Heart left ventricle (tissue), 16 donors: ENCODE measurements around the gene IHH. TPM values are rescaled to one million over a fixed set of nuclear protein-coding genes. Genes with fewer than 3 reads are reported as not detected.

Experiments used
- ATAC-seq, 4 donors: fragments of 200-7000 bp; cut with Tn5 transposase; one replicate each; pipeline ENCODE4 v1.9.1; 2020 to 2022; ENCODE audit warnings: moderate library complexity in 4 of 4, mild to moderate bottlenecking in 3 of 4, moderate number of reproducible peaks in 1 of 4
- DNase-seq, 5 donors: peaks; one replicate each; pipeline ENCODE4 v3.0.0-alpha.2; 2020
- H3K27ac ChIP-seq, 12 donors: fragments of 200-600 bp; sonication (generic) in 4 of 12; one replicate each; pipeline versions ENCODE4 v1.5.0 to v1.8.0; 2016 to 2022; ENCODE audit warnings: mild to moderate bottlenecking in 2 of 12
- H3K27me3 ChIP-seq, 9 donors: fragments of 200-600 bp; sonication (generic) in 2 of 9; one replicate each; pipeline versions ENCODE4 v1.5.1 to v1.8.0; 2016 to 2022; ENCODE audit warnings: mild to moderate bottlenecking in 3 of 9
- H3K36me3 ChIP-seq, 9 donors: fragments of 200-600 bp; sonication (generic) in 2 of 9; one replicate each; pipeline versions ENCODE4 v1.5.0 to v1.8.0; 2018 to 2022; ENCODE audit warnings: mild to moderate bottlenecking in 2 of 9
- H3K4me1 ChIP-seq, 12 donors: fragments of 200-600 bp; sonication (generic) in 4 of 12; one replicate each; pipeline versions ENCODE4 v1.5.0 to v1.8.0; 2016 to 2022; ENCODE audit warnings: mild to moderate bottlenecking in 3 of 12
- H3K4me3 ChIP-seq, 12 donors: fragments of 200-600 bp; sonication (generic) in 4 of 12; one replicate each; pipeline versions ENCODE4 v1.5.0 to v1.8.0; 2017 to 2022; ENCODE audit warnings: mild to moderate bottlenecking in 9 of 12, moderate library complexity in 4 of 12
- H3K9me3 ChIP-seq, 12 donors: fragments of 200-600 bp; sonication (generic) in 4 of 12; one replicate each; pipeline versions ENCODE4 v1.5.0 to v1.8.0; 2016 to 2022; ENCODE audit warnings: mild to moderate bottlenecking in 1 of 12
- POLR2A ChIP-seq, 2 donors: fragments of 450-650 bp; IDR thresholded peaks; one replicate each; pipeline ENCODE4 v1.6.1; 2017; ENCODE audit warnings: antibody characterized with exemption in 2 of 2, mild to moderate bottlenecking in 2 of 2, moderate library complexity in 2 of 2
- WGBS, 4 donors: extraction: QIAGEN DNeasy Blood & Tissue Kit in 2 of 4; methylation state at CpG; one replicate each; pipeline versions ENCODE4 v1.1.5 to v1.1.7; 2013 to 2018; 5-methylcytosine and 5-hydroxymethylcytosine counted together
- intact Hi-C, 10 donors: fragments of 100-400 bp; cut with DNase I; formaldehyde crosslinking; loops; one replicate each; pipeline versions ENCODE4 v1.11.1 to v1.14.2; 2022
- polyA plus RNA-seq, 2 donors: library from polyadenylated mRNA; stranded (reverse); fragments of 200-250 nt; gene quantifications; one replicate each; pipeline ENCODE4 v1.2.3, GENCODE V29; 2013
- total RNA-seq, 9 donors: library from RNA; depleted of rRNA in 2 of 9; stranded (reverse); fragments of >200 nt in 2 of 9; fragmentation: NEBNext Ultra II Directional in 3 of 9; extraction: Animal tissue kit (Norgen Biotek cat#: 25700) in 3 of 9; gene quantifications; one replicate each; pipeline versions ENCODE4 v1.1.0 to v1.2.4, GENCODE V29; 2016 to 2023
- TF ChIP-seq, protein P1 (sequence below), 12 donors: fragments of 200-600 bp; sonication (generic) in 4 of 12; IDR thresholded peaks; one replicate each; pipeline versions ENCODE4 v1.5.0 to v1.8.0; 2018 to 2022; ENCODE audit warnings: antibody characterized with exemption in 12 of 12, mild to moderate bottlenecking in 5 of 12
- donor health status: ischemic (EF 13 %, LVEDD 7.1; RV severe dilation, severe dysfunction).
- donor health status: healthy with polysubstance abuse.
- donor health status: DM: no; HTN: yes; CAD: no.
- donor health status: DM: no; HTN: no; CAD: no.
- donor health status: ischemic (EF 25% LVEDD 6.9; RV normal size, moderate dysfunction).
- donor health status: ischemic (EF 25% LVEDD 5.7; RV mildly dilated, moderate dysfunction).
- donor health status: healthy.
- donor health status: DM: yes; HTN: yes; CAD: no.
- donor health status: ischemic (EF 35%, LVEDD 5.7; RV mildly dilated, moderate dysfunction).
- donor health status: nonischemic (EF 11% LVEDD 7.7; RV severe dilation, severe dysfunction).
- donor health status: DM: yes; HTN: yes; CAD: no.
- donor health status: PGD.
- donor health status: ischemic (EF 29% LVEDD 5.4; RV normal size, mild dysfunction).
- donor health status: nonischemic (EF 23%, LVEDD 6.1; RV moderate dilation, normal function).

The IHH gene
- total and polyA plus RNA-seq, 11 donors: not detected

DNA sequence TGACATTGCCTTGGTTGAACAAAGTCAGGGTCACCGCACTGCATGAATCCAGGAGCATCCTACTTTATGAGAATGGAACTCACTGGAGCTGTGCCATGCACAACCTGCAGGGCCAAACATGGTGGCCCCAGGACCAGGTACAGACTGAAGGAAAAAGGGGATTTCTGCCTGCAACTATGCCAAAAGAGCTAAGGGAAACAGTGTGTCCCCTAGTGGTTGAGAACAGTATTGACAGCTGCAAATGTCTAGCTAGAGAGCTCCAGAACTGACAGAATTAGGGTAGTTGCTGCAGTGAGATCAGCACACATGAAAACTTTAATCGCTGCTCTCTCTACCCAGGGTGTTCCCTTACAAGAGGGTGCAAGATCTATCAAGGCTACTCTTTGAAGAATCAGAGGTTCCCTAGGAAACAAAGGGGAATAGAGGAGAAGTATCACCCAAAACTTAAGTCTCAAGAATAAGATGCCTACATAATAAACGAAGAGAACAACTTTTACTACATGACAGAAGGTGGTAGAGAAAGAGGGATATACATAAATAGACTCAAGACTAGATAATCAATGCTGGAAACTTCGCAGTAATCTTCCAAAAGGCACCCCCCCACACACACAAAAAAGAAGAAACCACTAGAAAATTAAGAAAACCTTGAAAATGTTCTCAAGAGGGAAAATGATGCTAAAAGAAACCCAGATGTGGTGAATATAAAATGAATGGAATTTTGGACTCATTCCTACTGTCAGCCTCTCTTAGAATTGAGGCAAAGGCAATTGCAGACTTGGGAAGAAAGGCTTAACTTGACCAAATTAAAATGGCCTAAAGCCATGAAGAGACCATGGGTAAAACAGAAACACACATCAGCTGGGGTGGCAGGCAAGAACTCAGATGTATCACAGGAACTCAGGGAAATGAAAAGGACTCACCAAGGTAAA, 43.6 kb upstream of the IHH start:
- Histone ChIP-seq H3K27me3 (no peaks in the 10 kb centered on the region), H3K36me3 (no peaks in the 10 kb centered on the region), H3K4me1 (peaks cover 0 to 27% (median 8%) of the 10 kb centered on the region in 12 donors), H3K27ac (no peak overlapping the region), H3K9me3 (no peaks in the 10 kb centered on the region), H3K4me3 (no peak overlapping the region)
- 74 to 82% (median 79%) methylated on average over 4 of the region's 4 CpGs for WGBS, 4 donors
- ATAC-seq: no peak
- TF ChIP-seq POLR2A (IDR thresholded peaks at IDR 0.05): no peak
- TF ChIP-seq, protein P1, sequence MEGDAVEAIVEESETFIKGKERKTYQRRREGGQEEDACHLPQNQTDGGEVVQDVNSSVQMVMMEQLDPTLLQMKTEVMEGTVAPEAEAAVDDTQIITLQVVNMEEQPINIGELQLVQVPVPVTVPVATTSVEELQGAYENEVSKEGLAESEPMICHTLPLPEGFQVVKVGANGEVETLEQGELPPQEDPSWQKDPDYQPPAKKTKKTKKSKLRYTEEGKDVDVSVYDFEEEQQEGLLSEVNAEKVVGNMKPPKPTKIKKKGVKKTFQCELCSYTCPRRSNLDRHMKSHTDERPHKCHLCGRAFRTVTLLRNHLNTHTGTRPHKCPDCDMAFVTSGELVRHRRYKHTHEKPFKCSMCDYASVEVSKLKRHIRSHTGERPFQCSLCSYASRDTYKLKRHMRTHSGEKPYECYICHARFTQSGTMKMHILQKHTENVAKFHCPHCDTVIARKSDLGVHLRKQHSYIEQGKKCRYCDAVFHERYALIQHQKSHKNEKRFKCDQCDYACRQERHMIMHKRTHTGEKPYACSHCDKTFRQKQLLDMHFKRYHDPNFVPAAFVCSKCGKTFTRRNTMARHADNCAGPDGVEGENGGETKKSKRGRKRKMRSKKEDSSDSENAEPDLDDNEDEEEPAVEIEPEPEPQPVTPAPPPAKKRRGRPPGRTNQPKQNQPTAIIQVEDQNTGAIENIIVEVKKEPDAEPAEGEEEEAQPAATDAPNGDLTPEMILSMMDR (IDR thresholded peaks at IDR 0.05): peak; percentile 33 to 76 (median 58)
- intact Hi-C loops: no loop called here
- no peak for DNase-seq

DNA sequence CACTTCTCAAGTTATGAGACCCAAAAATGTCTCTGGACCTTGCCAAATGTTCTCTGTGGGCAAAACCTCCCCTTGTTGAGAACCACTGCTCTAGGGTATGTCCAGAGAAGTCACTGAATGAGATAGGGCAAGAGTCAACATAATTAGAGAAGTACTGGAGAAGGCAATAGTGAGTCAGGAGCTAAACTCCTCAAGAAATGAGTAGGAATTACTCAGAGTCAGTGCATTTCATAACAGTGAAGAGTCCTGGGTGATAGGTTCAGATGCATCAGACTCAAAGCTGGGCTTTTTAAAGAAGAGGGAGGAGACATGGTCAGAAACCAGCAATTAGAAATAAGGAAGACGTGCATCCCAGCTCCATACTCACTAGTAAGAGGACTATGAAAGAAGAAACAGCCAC, 38.6 kb upstream of the IHH start:
- Histone ChIP-seq H3K27me3 (no peaks in the 10 kb centered on the region), H3K4me3 (no peak overlapping the region), H3K9me3 (no peaks in the 10 kb centered on the region), H3K4me1 (peaks cover 0 to 6% (median 0%) of the 10 kb centered on the region in 12 donors), H3K36me3 (no peaks in the 10 kb centered on the region), H3K27ac (no peak overlapping the region)
- no peak for TF ChIP-seq POLR2A (IDR thresholded peaks at IDR 0.05)
- TF ChIP-seq, protein P1 (IDR thresholded peaks at IDR 0.05): no peak
- DNase-seq (no peak), ATAC-seq (no peak)
- WGBS, 4 donors: 93 to 100% (median 94%) methylated on average over 1 of the region's 1 CpG
- intact Hi-C loops: no loop called here

DNA sequence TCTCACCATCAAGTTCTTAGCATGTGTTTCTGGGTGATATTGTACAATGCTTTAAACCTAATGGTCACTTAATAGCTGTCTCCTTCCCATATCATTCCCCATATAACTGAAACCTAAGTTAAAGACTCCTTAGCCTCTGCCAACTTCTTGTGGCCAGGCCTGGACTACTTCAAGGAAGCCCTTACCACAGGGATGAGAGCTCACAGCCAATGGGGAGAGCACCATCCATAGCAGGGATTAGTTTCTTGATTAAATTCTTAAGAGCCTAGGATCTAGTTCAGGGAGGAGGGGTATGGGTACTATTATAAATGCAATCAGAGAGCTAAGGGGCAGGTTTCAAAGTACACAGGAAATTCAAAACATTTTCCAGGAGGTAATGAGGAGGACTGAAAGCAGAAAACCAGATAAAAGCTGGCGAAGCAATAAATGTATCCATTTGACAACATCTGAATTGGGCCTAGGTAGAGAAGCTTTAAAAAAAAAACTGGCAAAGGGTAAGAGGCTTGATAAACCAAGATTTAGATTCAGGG, 34.8 kb upstream of the IHH start:
- DNase-seq (no peak), ATAC-seq (no peak)
- H3K4me3 ChIP-seq: no peak overlapping the region
- intact Hi-C loops: no loop called here
- H3K4me1 ChIP-seq: peaks cover 0 to 9% (median 0%) of the 10 kb centered on the region in 12 donors
- no peaks in the 10 kb centered on the region for H3K27me3 ChIP-seq
- TF ChIP-seq POLR2A (IDR thresholded peaks at IDR 0.05): no peak
- TF ChIP-seq, protein P1 (IDR thresholded peaks at IDR 0.05): no peak
- H3K9me3 ChIP-seq: no peaks in the 10 kb centered on the region
- WGBS, 4 donors: 84 to 95% (median 88%) methylated on average over 1 of the region's 1 CpG
- H3K36me3 ChIP-seq: no peaks in the 10 kb centered on the region
- no peak overlapping the region for H3K27ac ChIP-seq

DNA sequence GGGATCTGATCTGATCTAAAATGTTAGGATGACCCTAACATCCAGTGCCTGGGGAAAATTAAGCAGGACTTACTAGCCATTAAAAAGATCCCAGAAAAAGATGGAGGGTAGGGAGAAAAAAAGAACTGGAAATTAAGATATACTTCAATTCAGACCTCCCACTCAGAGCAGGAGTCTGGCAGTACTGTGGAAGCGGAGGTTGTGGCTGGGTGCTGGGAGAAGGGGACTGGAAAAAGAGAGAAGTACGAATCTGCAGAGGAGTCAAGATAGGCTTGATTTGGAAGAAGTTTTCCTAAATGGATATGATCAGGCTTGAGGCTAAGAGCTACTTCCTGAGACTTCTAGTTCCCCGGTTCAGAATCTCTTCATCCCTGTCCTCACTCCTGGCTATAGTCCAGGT, 33.5 kb upstream of the IHH start:
- Histone ChIP-seq H3K4me3 (no peak overlapping the region), H3K9me3 (no peaks in the 10 kb centered on the region), H3K27ac (no peak overlapping the region), H3K27me3 (no peaks in the 10 kb centered on the region), H3K36me3 (no peaks in the 10 kb centered on the region), H3K4me1 (peaks cover 0 to 9% (median 0%) of the 10 kb centered on the region in 12 donors)
- TF ChIP-seq, protein P1 (IDR thresholded peaks at IDR 0.05): no peak
- no peak for TF ChIP-seq POLR2A (IDR thresholded peaks at IDR 0.05)
- no peak for ATAC-seq
- intact Hi-C loops: no loop called here
- 70 to 85% (median 75%) methylated on average over 3 of the region's 3 CpGs for WGBS, 4 donors
- no peak for DNase-seq
